Subcutaneous abdominal adipose tissue (tissue), 5 donors: ENCODE results near the gene DDX55.
"Not testable (repeated sequence)": the region's sequence is repeated elsewhere in the genome, so short reads cannot be mapped to it uniquely, and the experiment has no call there.

Experiments
- H3K27ac ChIP-seq: one replicate; pipeline ENCODE4 v1.7.0; 2013; ENCODE audit warnings: low read depth, mild to moderate bottlenecking, inconsistent platforms, low read length, moderate library complexity
- H3K27me3 ChIP-seq, 5 donors: one replicate each; pipeline ENCODE4 v1.7.0; 2013; ENCODE audit warnings: low read length in 5 of 5, inconsistent platforms in 1 of 5; ENCODE audit not compliant: control insufficient read depth in 5 of 5, insufficient read depth in 4 of 5
- H3K36me3 ChIP-seq, 5 donors: one replicate each; pipeline ENCODE4 v1.7.0; 2013; ENCODE audit warnings: low read length in 5 of 5; ENCODE audit not compliant: control insufficient read depth in 5 of 5, insufficient read depth in 5 of 5
- H3K4me1 ChIP-seq, 5 donors: one replicate each; pipeline ENCODE4 v1.7.0; 2013; ENCODE audit warnings: low read length in 5 of 5, mild to moderate bottlenecking in 3 of 5, moderate library complexity in 1 of 5; ENCODE audit not compliant: control insufficient read depth in 5 of 5, insufficient read depth in 5 of 5
- H3K4me3 ChIP-seq, 5 donors: one replicate each; pipeline ENCODE4 v1.7.0; 2013; ENCODE audit warnings: low read length in 5 of 5, low read depth in 1 of 5
- H3K9ac ChIP-seq, 5 donors: one replicate each; pipeline ENCODE4 v1.7.0; 2013; ENCODE audit warnings: low read length in 5 of 5, mild to moderate bottlenecking in 4 of 5, moderate library complexity in 3 of 5
- H3K9me3 ChIP-seq, 5 donors: one replicate each; pipeline ENCODE4 v1.7.0; 2013; ENCODE audit warnings: low read length in 5 of 5; ENCODE audit not compliant: control insufficient read depth in 5 of 5
- donor health status: healthy.
- donor health status: healthy.
- donor health status: healthy.
- donor health status: healthy.
- donor health status: healthy.

DDX55 gene

DNA sequence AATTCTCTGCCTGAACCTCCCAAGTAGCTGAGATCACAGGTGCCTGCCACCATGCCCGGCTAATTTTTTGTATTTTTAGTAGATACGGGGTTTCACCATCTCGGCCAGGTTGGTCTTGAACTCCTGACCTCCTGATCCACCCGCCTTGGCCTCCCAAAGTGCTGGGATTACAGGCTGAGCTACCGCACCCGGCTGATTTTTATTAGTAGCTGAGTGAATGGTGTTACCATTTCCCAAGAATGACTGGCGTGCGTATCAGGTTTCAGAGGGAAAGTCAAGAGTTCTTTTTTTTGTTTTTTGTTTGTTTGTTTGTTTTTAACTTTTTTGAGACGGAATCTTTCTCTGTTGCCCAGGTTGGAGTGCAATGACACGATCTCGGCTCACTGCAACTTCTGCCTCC lies 1.6 kb downstream of the DDX55 start:
- H3K9ac ChIP-seq = peak overlapping the region in 1 of 5 donors; percentile 11
- not testable (repeated sequence) for H3K4me3 ChIP-seq

DNA sequence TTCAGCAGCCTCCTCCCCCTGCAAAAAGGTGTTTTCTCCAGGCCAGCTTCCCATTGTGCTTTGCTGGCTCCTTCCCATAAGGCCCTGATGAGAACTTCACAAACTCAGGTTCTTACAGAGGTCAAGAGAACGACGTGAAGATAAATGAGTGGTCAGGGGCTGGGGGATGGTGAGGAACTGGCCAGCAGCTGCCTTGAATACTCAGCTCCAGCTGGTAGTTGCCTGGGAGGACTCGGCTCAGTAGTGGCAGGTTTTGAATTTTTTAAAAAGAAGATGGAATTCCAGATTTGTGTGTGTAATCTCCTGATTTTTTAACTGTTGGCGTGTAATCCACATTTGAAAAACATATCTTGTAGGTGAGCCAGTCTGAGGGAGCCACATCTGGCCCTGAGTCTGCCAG lies 5.9 kb downstream of the DDX55 start:
- Histone ChIP-seq H3K9me3 (no peaks in the 10 kb centered on the region), H3K36me3 (peaks cover 14 to 71% (median 66%) of the 10 kb centered on the region in 5 donors), H3K4me1 (peaks cover 3 to 10% (median 9%) of the 10 kb centered on the region in 5 donors), H3K9ac (no peak overlapping the region), H3K27ac (no peak overlapping the region), H3K27me3 (no peaks in the 10 kb centered on the region), H3K4me3 (no peak overlapping the region)

More for the DNA sequence above, 1.6 kb downstream of the DDX55 start:
- H3K4me1 ChIP-seq = peaks cover 8 to 27% (median 24%) of the 10 kb centered on the region in 5 donors
- not testable (repeated sequence) for H3K9me3 ChIP-seq, H3K27me3 ChIP-seq, H3K27ac ChIP-seq
- peaks cover 4 to 38% (median 32%) of the 10 kb centered on the region in 5 donors for H3K36me3 ChIP-seq

DNA sequence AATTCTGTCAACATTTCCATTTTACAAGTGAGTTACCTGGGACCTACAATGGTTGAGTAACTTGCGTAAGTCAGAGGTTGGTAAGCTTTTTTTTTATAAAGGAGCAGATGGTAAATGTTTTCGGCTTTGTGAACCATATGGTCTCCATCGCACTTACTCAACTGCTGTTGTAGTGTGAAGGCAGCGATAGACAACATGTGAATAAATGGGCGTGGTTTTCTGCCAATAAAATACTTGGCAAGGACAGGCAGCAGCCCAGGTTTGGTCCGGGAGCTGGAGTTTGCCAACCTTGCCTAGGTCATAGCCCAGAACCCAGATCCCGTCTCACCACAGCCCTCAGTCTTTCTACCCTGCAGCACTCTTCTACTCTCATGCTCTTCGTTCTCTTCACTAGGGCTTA lies 6.3 kb downstream of the DDX55 start:
- Histone ChIP-seq H3K9me3 (no peaks in the 10 kb centered on the region), H3K27ac (no peak overlapping the region), H3K27me3 (no peaks in the 10 kb centered on the region), H3K36me3 (peaks cover 17 to 75% (median 71%) of the 10 kb centered on the region in 5 donors), H3K9ac (no peak overlapping the region), H3K4me1 (peaks cover 0 to 6% (median 5%) of the 10 kb centered on the region in 5 donors), H3K4me3 (no peak overlapping the region)

DNA sequence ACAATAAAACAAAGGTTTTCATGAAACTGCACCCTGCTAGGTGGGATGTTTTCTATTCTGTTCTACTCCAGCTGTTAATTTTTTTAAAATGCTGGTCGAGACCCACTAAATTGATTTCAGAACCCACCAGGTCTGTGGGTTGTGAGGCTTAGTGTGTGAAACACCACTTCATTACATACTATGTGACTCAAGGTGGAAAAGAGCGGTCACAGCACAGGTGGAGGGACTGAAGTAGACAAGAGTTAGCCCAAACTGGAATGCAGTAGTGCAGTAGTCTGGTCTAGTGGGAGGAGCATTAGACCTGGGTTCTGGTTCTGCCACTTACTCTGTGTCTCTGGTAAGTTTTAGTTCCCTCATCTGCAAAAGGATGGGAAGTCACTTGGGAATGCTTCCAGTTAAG lies 12.2 kb downstream of the DDX55 start:
- Histone ChIP-seq H3K9ac (peak overlapping the region in 2 of 5 donors; percentile 7 to 31), H3K36me3 (peaks cover 23 to 86% (median 80%) of the 10 kb centered on the region in 5 donors), H3K4me3 (no peak overlapping the region), H3K4me1 (peaks cover 7 to 15% (median 13%) of the 10 kb centered on the region in 5 donors), H3K9me3 (no peaks in the 10 kb centered on the region), H3K27me3 (no peaks in the 10 kb centered on the region), H3K27ac (peak overlapping the region; percentile 38)

DNA sequence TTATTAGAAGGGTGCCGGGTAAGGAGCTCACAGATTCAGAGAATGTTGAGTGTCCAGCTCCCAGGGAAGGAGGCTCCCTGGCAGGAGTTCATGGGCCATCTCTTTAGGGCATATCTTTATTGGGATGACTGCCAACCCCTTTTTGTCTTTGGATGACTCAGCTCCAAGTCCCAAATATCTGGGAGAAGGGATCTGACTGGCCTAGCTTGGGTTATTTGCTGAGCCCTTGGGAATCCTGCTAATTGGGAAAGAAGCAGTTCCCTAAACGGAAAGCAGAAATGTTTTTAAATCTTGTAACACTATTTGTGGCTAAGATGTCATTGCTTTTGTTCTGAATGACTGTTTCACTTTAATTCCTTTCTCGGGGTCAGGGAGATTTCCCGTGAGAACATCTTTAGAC lies 12.6 kb downstream of the DDX55 start:
- Histone ChIP-seq H3K27ac (peak overlapping the region; percentile 38), H3K4me1 (peaks cover 7 to 15% (median 13%) of the 10 kb centered on the region in 5 donors), H3K36me3 (peaks cover 23 to 86% (median 78%) of the 10 kb centered on the region in 5 donors)

DNA sequence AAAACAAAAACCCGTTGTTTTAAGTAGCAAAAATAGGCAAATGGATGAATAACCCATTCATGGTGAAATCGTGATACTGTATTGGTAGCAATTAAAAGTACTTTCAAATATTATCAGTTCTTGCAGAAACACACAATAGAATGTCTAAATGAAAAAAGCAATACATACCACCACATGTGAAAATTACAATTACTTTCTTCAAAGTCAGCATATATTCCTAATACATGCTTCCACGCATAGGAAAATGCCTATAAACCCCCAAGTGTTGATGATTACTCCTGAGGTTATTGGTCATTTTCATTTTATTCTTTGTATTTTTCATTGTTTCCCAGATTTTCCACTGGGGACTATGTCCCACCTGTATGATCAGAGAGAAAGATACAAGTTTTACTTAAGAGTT lies 15.2 kb downstream of the DDX55 start:
- H3K36me3 ChIP-seq = peaks cover 27 to 86% (median 78%) of the 10 kb centered on the region in 5 donors
- peaks cover 7 to 15% (median 13%) of the 10 kb centered on the region in 5 donors for H3K4me1 ChIP-seq
- no peaks in the 10 kb centered on the region for H3K27me3 ChIP-seq
- H3K4me3 ChIP-seq = no peak overlapping the region
- no peak overlapping the region for H3K9ac ChIP-seq
- H3K9me3 ChIP-seq = no peaks in the 10 kb centered on the region
- H3K27ac ChIP-seq = no peak overlapping the region

More for the DNA sequence above, 12.6 kb downstream of the DDX55 start:
- Histone ChIP-seq H3K27me3 (no peaks in the 10 kb centered on the region), H3K9ac (peak overlapping the region in 3 of 5 donors; percentile 7 to 31 (median 29)), H3K4me3 (no peak overlapping the region), H3K9me3 (no peaks in the 10 kb centered on the region)

DNA sequence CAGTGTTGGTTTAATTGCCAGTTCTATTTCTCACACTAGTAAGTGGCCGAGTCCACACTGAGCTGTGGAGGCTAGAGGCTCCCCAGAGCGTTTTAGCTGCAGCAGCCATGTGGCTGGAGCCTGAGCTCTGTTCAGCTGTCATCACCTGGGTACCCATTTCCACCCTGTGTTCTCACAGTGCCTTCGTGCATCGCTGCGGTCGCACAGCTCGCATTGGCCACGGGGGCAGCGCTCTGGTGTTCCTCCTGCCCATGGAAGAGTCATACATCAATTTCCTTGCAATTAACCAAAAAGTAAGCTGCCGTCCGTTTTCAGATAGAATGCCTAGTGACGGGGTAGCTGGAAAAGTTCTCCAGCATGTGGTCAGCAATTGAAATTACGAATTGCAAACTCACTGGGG lies 15.7 kb downstream of the DDX55 start:
- Histone ChIP-seq H3K4me1 (peaks cover 7 to 15% (median 13%) of the 10 kb centered on the region in 5 donors), H3K9ac (no peak overlapping the region), H3K9me3 (no peaks in the 10 kb centered on the region), H3K27ac (no peak overlapping the region), H3K36me3 (peaks cover 24 to 87% (median 79%) of the 10 kb centered on the region in 5 donors), H3K4me3 (no peak overlapping the region), H3K27me3 (no peaks in the 10 kb centered on the region)

GRCh38 chr12:123621101-123621500 lies 19.2 kb downstream of the DDX55 start:
- H3K4me1 ChIP-seq = no peaks in the 10 kb centered on the region
- peaks cover 24 to 87% (median 82%) of the 10 kb centered on the region in 5 donors for H3K36me3 ChIP-seq
- H3K27ac ChIP-seq = no peak overlapping the region
- no peak overlapping the region for H3K9ac ChIP-seq
- no peaks in the 10 kb centered on the region for H3K27me3 ChIP-seq
- no peak overlapping the region for H3K4me3 ChIP-seq
- H3K9me3 ChIP-seq = no peaks in the 10 kb centered on the region

GRCh38 chr12:123621619-123622530 lies 20.0 kb downstream of the DDX55 start:
- H3K27ac ChIP-seq = no peak overlapping the region
- H3K9ac ChIP-seq = no peak overlapping the region
- H3K9me3 ChIP-seq = no peaks in the 10 kb centered on the region
- no peak overlapping the region for H3K4me3 ChIP-seq
- H3K4me1 ChIP-seq = no peaks in the 10 kb centered on the region
- no peaks in the 10 kb centered on the region for H3K27me3 ChIP-seq
- H3K36me3 ChIP-seq = peaks cover 26 to 87% (median 82%) of the 10 kb centered on the region in 5 donors
